ENCODE measurements around the gene FBLN1. TPM values are rescaled to one million over a fixed set of nuclear protein-coding genes. Genes with fewer than 3 reads are reported as not detected.
A peak's percentile ranks its signal among the peaks of the same experiment; 100 is the strongest.

The FBLN1 gene
- total and polyA plus RNA-seq, 2 of the 13 experiments (the other 11 are each of a cell fraction or from before 2014, with no cell fraction given), result 37.3 to 103 TPM

DNA sequence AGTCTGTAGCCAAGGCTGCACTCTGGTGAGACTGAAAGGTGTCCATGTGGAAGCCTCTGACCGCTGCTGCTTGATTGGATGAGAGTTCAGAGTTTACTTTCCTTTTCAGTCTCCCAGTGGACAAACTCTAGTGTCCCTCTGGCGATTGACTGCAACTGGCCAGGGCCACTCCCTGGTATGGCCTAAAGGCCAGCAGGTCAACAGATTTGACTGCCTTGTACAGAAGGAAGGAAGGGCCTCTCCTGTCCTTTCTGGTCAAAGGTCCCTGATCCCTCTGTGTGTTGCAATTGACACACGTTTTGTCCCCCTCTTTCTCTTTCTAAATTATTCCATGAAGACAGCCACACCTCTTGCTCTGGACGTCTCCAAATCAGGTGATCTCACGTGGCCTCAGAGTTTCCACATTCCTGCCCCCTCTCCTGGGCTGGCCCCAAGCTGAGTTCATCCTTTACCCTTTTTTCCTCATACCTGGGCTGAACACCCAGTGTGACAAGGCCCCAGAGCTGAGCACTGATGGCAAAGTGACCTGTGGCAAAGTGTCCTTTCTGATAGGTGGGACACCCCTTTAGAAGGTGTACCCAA, 18.7 kb upstream of the FBLN1 start (continued):
- TF ChIP-seq, protein P1, sequence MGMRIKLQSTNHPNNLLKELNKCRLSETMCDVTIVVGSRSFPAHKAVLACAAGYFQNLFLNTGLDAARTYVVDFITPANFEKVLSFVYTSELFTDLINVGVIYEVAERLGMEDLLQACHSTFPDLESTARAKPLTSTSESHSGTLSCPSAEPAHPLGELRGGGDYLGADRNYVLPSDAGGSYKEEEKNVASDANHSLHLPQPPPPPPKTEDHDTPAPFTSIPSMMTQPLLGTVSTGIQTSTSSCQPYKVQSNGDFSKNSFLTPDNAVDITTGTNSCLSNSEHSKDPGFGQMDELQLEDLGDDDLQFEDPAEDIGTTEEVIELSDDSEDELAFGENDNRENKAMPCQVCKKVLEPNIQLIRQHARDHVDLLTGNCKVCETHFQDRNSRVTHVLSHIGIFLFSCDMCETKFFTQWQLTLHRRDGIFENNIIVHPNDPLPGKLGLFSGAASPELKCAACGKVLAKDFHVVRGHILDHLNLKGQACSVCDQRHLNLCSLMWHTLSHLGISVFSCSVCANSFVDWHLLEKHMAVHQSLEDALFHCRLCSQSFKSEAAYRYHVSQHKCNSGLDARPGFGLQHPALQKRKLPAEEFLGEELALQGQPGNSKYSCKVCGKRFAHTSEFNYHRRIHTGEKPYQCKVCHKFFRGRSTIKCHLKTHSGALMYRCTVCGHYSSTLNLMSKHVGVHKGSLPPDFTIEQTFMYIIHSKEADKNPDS (CRISPR knock-in tag; IDR thresholded peaks at IDR 0.05), result no peak
- TF ChIP-seq KMT2B (CRISPR knock-in tag; IDR thresholded peaks at IDR 0.05) (no peak), NR1H2 (CRISPR knock-in tag; IDR thresholded peaks at IDR 0.05; ENCODE audit: borderline replicate concordance, low read depth) (no peak), ZNF781 (CRISPR knock-in tag; IDR thresholded peaks at IDR 0.05; ENCODE audit: borderline replicate concordance, not compliant biosample characterization) (no peak), ZNF792 (CRISPR knock-in tag; IDR thresholded peaks at IDR 0.05) (no peak), PRMT3 (CRISPR knock-in tag; IDR thresholded peaks at IDR 0.05; ENCODE audit: borderline replicate concordance, low read depth) (no peak), MTF2 (CRISPR knock-in tag; IDR thresholded peaks at IDR 0.05; ENCODE audit: borderline replicate concordance) (no peak), MED8 (CRISPR knock-in tag; IDR thresholded peaks at IDR 0.05; ENCODE audit: insufficient replicate concordance) (peak; percentile 32), ZFP82 (CRISPR knock-in tag; IDR thresholded peaks at IDR 0.05; ENCODE audit: borderline replicate concordance) (no peak), POLR2A (IDR thresholded peaks at IDR 0.05; ENCODE audit: insufficient read depth in 1 of 2, low read depth in 2 of 2, low read length in 2 of 2) (peak; percentile 29 to 57; a peak in 2 of 4 replicates), ZNF589 (CRISPR knock-in tag; conservative IDR thresholded peaks at IDR 0.05) (no peak)
- TF ChIP-seq, protein P2, sequence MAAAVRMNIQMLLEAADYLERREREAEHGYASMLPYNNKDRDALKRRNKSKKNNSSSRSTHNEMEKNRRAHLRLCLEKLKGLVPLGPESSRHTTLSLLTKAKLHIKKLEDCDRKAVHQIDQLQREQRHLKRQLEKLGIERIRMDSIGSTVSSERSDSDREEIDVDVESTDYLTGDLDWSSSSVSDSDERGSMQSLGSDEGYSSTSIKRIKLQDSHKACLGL (CRISPR knock-in tag; IDR thresholded peaks at IDR 0.05), result peak; percentile 26; the same call in 1 of the 2 replicates
- TF ChIP-seq, protein P3, sequence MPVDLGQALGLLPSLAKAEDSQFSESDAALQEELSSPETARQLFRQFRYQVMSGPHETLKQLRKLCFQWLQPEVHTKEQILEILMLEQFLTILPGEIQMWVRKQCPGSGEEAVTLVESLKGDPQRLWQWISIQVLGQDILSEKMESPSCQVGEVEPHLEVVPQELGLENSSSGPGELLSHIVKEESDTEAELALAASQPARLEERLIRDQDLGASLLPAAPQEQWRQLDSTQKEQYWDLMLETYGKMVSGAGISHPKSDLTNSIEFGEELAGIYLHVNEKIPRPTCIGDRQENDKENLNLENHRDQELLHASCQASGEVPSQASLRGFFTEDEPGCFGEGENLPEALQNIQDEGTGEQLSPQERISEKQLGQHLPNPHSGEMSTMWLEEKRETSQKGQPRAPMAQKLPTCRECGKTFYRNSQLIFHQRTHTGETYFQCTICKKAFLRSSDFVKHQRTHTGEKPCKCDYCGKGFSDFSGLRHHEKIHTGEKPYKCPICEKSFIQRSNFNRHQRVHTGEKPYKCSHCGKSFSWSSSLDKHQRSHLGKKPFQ (CRISPR knock-in tag; IDR thresholded peaks at IDR 0.05; ENCODE audit: insufficient replicate concordance), result no peak
- TF ChIP-seq, protein P4, sequence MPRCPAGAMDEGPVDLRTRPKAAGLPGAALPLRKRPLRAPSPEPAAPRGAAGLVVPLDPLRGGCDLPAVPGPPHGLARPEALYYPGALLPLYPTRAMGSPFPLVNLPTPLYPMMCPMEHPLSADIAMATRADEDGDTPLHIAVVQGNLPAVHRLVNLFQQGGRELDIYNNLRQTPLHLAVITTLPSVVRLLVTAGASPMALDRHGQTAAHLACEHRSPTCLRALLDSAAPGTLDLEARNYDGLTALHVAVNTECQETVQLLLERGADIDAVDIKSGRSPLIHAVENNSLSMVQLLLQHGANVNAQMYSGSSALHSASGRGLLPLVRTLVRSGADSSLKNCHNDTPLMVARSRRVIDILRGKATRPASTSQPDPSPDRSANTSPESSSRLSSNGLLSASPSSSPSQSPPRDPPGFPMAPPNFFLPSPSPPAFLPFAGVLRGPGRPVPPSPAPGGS (CRISPR knock-in tag; IDR thresholded peaks at IDR 0.05), result no peak
- TF ChIP-seq, protein P5, sequence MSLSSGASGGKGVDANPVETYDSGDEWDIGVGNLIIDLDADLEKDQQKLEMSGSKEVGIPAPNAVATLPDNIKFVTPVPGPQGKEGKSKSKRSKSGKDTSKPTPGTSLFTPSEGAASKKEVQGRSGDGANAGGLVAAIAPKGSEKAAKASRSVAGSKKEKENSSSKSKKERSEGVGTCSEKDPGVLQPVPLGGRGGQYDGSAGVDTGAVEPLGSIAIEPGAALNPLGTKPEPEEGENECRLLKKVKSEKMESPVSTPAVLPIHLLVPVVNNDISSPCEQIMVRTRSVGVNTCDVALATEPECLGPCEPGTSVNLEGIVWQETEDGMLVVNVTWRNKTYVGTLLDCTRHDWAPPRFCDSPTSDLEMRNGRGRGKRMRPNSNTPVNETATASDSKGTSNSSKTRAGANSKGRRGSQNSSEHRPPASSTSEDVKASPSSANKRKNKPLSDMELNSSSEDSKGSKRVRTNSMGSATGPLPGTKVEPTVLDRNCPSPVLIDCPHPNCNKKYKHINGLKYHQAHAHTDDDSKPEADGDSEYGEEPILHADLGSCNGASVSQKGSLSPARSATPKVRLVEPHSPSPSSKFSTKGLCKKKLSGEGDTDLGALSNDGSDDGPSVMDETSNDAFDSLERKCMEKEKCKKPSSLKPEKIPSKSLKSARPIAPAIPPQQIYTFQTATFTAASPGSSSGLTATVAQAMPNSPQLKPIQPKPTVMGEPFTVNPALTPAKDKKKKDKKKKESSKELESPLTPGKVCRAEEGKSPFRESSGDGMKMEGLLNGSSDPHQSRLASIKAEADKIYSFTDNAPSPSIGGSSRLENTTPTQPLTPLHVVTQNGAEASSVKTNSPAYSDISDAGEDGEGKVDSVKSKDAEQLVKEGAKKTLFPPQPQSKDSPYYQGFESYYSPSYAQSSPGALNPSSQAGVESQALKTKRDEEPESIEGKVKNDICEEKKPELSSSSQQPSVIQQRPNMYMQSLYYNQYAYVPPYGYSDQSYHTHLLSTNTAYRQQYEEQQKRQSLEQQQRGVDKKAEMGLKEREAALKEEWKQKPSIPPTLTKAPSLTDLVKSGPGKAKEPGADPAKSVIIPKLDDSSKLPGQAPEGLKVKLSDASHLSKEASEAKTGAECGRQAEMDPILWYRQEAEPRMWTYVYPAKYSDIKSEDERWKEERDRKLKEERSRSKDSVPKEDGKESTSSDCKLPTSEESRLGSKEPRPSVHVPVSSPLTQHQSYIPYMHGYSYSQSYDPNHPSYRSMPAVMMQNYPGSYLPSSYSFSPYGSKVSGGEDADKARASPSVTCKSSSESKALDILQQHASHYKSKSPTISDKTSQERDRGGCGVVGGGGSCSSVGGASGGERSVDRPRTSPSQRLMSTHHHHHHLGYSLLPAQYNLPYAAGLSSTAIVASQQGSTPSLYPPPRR (CRISPR knock-in tag; IDR thresholded peaks at IDR 0.05; ENCODE audit: borderline replicate concordance), result peak; percentile 43; the same call in 1 of the 2 replicates
- TF ChIP-seq, protein P6, sequence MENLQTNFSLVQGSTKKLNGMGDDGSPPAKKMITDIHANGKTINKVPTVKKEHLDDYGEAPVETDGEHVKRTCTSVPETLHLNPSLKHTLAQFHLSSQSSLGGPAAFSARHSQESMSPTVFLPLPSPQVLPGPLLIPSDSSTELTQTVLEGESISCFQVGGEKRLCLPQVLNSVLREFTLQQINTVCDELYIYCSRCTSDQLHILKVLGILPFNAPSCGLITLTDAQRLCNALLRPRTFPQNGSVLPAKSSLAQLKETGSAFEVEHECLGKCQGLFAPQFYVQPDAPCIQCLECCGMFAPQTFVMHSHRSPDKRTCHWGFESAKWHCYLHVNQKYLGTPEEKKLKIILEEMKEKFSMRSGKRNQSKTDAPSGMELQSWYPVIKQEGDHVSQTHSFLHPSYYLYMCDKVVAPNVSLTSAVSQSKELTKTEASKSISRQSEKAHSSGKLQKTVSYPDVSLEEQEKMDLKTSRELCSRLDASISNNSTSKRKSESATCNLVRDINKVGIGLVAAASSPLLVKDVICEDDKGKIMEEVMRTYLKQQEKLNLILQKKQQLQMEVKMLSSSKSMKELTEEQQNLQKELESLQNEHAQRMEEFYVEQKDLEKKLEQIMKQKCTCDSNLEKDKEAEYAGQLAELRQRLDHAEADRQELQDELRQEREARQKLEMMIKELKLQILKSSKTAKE (CRISPR knock-in tag; IDR thresholded peaks at IDR 0.05; ENCODE audit: borderline replicate concordance), result no peak

Data from HepG2 (cell line).